ENCODE measurements around the gene EARS2.

EARS2 gene

DNA sequence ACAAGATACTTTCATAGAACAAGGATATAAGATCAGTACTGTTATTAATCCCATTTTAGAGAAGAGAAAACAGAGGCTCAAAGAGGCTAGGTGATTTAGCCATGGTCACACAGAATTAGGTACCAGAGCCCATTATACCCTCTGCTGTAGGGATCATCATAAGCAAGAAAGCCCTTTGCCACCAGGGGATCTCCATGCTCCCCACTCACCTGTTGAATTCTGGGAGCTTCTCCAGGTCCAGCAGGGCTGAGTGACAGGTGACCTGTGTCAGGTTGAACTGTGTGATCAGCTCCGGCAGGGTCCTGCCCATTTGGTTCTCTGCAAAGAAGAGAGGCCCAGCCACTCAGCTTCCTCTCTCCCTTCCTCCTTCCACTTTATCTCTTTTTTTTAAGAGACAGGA is 24.7 kb downstream of the EARS2 start:
- no peak for DNase-seq (ENCODE audit: low spot score in 2 of 2)
- ATAC-seq (replicated peaks; ENCODE audit: extremely low read depth, poor library complexity, severe bottlenecking), result no peak
- Mint-ChIP-seq H3K9me3 (no peaks in the 10 kb centered on the region), H3K27ac (ENCODE audit: low read depth) (no peak overlapping the region), H3K27me3 (no peaks in the 10 kb centered on the region), H3K4me1 (no peaks in the 10 kb centered on the region), H3K36me3 (ENCODE audit: insufficient read depth) (peaks cover 17% of the 10 kb centered on the region), H3K4me3 (no peak overlapping the region)

DNA sequence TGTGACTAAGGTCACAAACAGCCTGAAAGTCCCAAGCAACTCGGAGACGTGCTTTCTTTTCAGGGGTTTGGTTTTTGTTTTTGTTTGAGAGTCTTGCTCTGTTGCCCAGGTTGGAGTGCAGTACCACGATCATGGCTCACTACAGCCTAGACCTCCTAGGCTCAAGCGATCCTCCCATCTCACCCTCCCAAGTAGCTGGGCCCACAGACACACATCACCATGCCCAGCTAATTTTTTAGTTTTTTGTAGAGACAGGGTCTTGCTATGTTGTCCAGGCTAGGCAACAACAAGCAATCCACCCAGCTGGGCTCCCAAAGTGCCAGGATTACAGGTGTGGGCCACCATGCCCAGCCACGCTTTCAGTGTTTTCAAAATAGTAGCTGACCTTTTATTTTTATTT is 27.1 kb downstream of the EARS2 start:
- H3K4me1 Mint-ChIP-seq, result no peaks in the 10 kb centered on the region
- peaks cover 22% of the 10 kb centered on the region for H3K36me3 Mint-ChIP-seq (ENCODE audit: insufficient read depth)
- H3K27ac Mint-ChIP-seq (ENCODE audit: low read depth), result no peak overlapping the region
- no peak overlapping the region for H3K4me3 Mint-ChIP-seq
- no peaks in the 10 kb centered on the region for H3K9me3 Mint-ChIP-seq
- DNase-seq (ENCODE audit: low spot score in 2 of 2) (no peak), ATAC-seq (replicated peaks; ENCODE audit: extremely low read depth, poor library complexity, severe bottlenecking) (no peak)
- H3K27me3 Mint-ChIP-seq, result no peaks in the 10 kb centered on the region

DNA sequence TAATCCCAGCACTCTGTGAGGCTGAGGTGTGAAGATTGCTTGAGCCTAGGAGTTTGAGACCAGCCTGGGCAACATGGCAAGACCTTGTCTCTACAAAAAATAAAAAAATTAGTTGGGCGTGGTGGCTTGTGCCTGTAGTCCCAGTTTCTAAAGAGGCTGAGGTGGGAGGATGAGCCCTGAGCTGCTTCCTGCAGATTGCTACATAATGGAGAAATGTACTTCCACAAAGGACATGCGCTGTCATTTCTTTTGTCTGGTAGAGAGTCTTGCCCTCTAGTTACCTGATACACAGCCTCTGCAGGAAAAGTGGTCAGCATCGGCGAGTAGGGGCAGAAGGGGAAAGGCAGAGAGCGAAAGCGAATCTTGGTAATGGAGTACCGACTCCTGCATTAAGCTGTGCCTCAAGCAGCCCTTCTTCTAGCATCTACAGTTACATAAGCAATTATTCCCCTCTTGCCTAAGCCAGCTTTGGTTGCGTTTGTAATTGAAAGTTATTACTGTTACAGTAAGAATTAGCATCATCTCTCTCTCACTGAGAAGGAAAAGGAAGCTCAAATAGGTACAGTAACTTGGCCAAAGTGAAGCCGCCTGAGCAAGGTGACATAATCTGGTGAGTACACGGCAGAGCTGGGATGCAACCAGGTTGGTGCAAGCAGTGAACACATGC is 28.4 kb downstream of the EARS2 start:
- Mint-ChIP-seq H3K36me3 (ENCODE audit: insufficient read depth) (peaks cover 24% of the 10 kb centered on the region), H3K27me3 (no peaks in the 10 kb centered on the region), H3K27ac (ENCODE audit: low read depth) (no peak overlapping the region), H3K9me3 (no peaks in the 10 kb centered on the region), H3K4me3 (no peak overlapping the region), H3K4me1 (no peaks in the 10 kb centered on the region)
- ATAC-seq (replicated peaks; ENCODE audit: extremely low read depth, poor library complexity, severe bottlenecking), result no peak
- DNase-seq (ENCODE audit: low spot score in 2 of 2), result no peak

DNA sequence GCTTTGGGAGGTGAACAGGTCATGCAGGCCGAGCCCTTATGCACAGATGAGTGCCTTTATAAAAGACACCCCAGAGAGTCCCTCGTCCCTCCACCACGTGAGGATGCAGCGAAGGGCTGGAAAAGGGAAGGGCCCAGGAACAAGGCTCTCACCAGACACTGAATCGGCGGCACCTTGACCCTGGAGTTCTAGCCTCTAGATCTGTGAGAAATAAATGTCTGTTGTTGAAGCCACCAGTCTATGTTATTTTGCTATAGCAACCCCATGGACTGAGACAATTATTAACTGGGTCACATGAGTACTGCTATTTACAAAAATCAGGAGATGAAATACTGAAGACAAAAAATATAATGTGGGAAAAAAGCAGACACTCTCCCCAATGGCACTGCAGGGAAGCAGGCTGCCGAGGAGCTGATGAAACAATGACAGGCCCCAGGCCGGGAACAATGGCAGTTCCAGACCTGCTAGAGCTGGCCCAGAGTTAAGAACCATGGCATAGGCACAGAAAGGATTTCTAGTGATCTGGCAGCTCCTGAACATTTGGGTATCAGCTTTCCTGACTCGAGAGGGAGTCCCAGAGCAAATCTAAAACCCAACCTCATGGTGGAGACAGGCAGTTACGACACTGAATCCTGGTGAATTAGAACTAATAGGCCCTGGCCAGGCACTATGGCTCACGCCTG is 29.0 kb downstream of the EARS2 start:
- no peaks in the 10 kb centered on the region for H3K27me3 Mint-ChIP-seq
- ATAC-seq (replicated peaks; ENCODE audit: extremely low read depth, poor library complexity, severe bottlenecking) (no peak), DNase-seq (ENCODE audit: low spot score in 2 of 2) (no peak)
- H3K4me1 Mint-ChIP-seq, result no peaks in the 10 kb centered on the region
- peaks cover 21% of the 10 kb centered on the region for H3K36me3 Mint-ChIP-seq (ENCODE audit: insufficient read depth)
- H3K4me3 Mint-ChIP-seq, result no peak overlapping the region
- H3K9me3 Mint-ChIP-seq, result no peaks in the 10 kb centered on the region
- H3K27ac Mint-ChIP-seq (ENCODE audit: low read depth), result no peak overlapping the region

DNA sequence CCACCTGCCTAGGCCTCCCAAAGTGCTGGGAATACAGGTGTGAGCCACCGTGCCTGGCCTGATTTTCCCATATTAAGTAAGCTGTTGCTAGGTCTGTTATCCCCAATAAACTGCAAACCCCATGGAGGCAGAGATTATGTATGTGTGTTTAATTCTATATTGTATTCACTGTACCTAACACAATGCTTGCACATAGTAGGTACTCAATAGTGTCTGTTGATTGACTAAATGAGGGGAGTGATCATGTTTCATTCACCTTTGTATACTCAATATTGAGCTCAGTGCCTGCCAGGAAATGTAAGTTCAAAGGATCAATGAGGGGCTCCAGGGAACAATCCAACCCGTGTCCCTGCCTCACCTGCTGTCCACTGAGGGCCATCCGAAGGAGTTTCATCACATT is 32.3 kb downstream of the EARS2 start:
- DNase-seq (ENCODE audit: low spot score in 2 of 2) (no peak), ATAC-seq (replicated peaks; ENCODE audit: extremely low read depth, poor library complexity, severe bottlenecking) (no peak)
- H3K9me3 Mint-ChIP-seq, result no peaks in the 10 kb centered on the region
- H3K4me3 Mint-ChIP-seq, result no peak overlapping the region
- H3K36me3 Mint-ChIP-seq (ENCODE audit: insufficient read depth), result peaks cover 23% of the 10 kb centered on the region
- no peak overlapping the region for H3K27ac Mint-ChIP-seq (ENCODE audit: low read depth)
- no peaks in the 10 kb centered on the region for H3K4me1 Mint-ChIP-seq
- no peaks in the 10 kb centered on the region for H3K27me3 Mint-ChIP-seq

DNA sequence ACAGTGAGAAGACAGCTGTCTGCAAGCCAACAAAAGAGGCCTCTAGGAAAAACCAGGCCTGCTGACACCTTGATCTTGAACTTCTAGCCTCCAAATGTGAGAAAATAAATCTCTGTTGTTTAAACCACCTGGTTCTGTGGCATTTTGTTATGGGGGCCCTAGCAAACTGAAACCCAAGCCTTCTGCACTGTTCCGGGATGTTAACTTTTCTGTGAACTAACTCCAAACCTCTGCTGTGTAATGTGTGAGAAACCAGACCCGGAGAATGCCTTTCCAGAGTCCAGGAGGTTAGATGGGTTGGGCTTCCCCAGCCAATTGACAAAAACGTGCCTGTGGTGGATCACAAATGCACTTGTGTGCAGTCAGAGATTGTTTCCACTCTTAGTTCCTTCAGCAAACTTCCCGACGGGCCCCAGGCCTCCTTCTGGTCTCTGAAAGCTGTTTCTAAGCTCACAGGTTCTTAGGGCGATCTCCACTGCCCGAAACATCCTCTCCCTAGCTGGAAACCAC is 33.2 kb downstream of the EARS2 start:
- H3K36me3 Mint-ChIP-seq (ENCODE audit: insufficient read depth), result peaks cover 26% of the 10 kb centered on the region
- H3K4me1 Mint-ChIP-seq, result no peaks in the 10 kb centered on the region
- no peak overlapping the region for H3K4me3 Mint-ChIP-seq
- H3K27ac Mint-ChIP-seq (ENCODE audit: low read depth), result peak overlapping the region; percentile 72
- DNase-seq (ENCODE audit: low spot score in 2 of 2) (no peak), ATAC-seq (replicated peaks; ENCODE audit: extremely low read depth, poor library complexity, severe bottlenecking) (no peak)
- H3K9me3 Mint-ChIP-seq, result no peaks in the 10 kb centered on the region
- H3K27me3 Mint-ChIP-seq, result no peaks in the 10 kb centered on the region

DNA sequence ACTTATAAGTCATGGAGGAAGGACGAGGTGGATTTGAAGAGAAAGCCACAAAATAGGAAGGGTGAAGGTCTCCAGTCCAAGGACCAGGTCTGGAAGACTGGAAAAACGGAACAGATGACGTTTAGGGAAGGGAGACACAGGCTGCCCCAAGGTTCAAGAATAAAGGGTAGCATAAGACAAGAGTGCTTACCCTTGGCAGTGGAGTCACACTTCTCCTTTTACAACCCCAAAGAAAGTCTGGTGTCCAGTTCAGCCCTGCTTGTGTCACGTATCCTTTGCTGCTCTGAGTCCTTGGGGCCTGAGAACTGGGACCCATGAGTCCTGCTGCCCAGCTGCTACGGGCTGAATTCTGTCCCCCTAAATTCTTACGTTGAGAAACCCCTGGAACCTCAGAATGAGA is 33.8 kb downstream of the EARS2 start:
- Mint-ChIP-seq H3K9me3 (no peaks in the 10 kb centered on the region), H3K4me3 (no peak overlapping the region), H3K27ac (ENCODE audit: low read depth) (no peak overlapping the region), H3K4me1 (peaks cover 3% of the 10 kb centered on the region), H3K27me3 (no peaks in the 10 kb centered on the region), H3K36me3 (ENCODE audit: insufficient read depth) (peaks cover 25% of the 10 kb centered on the region)
- DNase-seq (ENCODE audit: low spot score in 2 of 2) (no peak), ATAC-seq (replicated peaks; ENCODE audit: extremely low read depth, poor library complexity, severe bottlenecking) (no peak)

DNA sequence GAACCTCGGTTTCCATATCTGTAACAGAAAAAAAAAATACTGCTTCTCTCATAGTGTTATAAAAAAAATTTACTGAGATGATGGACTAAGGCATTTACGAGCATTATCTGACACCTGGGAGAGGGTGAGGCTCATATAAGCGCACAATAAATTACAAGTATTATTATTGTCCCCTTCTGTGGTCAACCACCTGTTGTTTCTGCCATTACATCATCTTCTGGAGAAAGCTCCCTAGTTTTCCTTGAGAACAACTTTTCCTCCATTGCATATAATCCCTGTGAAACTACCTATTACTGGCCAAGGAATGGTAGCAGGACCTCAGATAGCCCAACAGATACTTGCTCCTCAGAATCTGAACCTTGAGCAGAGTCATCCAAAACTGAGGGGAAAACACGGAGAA is 35.2 kb downstream of the EARS2 start:
- Mint-ChIP-seq H3K9me3 (no peaks in the 10 kb centered on the region), H3K27me3 (no peaks in the 10 kb centered on the region), H3K36me3 (ENCODE audit: insufficient read depth) (peaks cover 24% of the 10 kb centered on the region), H3K4me3 (no peak overlapping the region), H3K27ac (ENCODE audit: low read depth) (no peak overlapping the region), H3K4me1 (peaks cover 6% of the 10 kb centered on the region)
- ATAC-seq (replicated peaks; ENCODE audit: extremely low read depth, poor library complexity, severe bottlenecking) (no peak), DNase-seq (ENCODE audit: low spot score in 2 of 2) (no peak)

DNA sequence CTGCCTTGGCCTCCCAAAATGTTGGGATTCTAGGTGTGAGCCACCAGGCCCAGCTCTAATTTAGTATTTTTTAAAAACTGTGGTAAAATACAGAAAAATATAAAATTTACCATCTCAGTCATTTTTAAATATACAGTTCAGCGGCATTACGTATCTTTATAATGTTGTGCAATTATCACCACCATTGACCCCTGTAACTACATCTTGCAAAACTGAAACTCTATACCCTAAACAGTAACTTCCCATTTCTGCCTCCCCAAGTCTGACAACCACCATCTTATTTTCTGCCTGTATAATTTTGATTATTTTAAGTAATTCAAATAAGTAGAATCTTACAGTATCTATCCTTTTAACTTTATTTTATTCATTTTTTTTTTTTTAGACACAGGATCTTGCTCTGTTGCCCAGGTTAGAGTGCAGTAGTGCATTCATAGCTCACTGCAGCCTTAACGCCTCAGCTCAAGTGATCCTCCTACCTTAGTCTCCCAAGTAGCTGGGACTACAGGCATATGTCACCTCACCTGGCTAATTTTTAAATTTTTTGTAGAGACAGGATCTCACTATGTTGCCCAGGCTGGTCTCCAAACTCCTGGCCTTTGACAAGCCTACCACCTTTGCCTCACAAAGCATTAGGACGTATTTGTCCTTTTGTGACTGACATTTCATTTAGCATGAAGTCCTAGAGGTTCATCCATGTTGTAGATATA is 36.0 kb downstream of the EARS2 start:
- no peak overlapping the region for H3K4me3 Mint-ChIP-seq
- ATAC-seq (replicated peaks; ENCODE audit: extremely low read depth, poor library complexity, severe bottlenecking), result no peak
- H3K4me1 Mint-ChIP-seq, result peaks cover 13% of the 10 kb centered on the region
- no peak overlapping the region for H3K27ac Mint-ChIP-seq (ENCODE audit: low read depth)
- no peaks in the 10 kb centered on the region for H3K27me3 Mint-ChIP-seq
- H3K36me3 Mint-ChIP-seq (ENCODE audit: insufficient read depth), result peaks cover 20% of the 10 kb centered on the region
- H3K9me3 Mint-ChIP-seq, result no peaks in the 10 kb centered on the region
- no peak for DNase-seq (ENCODE audit: low spot score in 2 of 2)

DNA sequence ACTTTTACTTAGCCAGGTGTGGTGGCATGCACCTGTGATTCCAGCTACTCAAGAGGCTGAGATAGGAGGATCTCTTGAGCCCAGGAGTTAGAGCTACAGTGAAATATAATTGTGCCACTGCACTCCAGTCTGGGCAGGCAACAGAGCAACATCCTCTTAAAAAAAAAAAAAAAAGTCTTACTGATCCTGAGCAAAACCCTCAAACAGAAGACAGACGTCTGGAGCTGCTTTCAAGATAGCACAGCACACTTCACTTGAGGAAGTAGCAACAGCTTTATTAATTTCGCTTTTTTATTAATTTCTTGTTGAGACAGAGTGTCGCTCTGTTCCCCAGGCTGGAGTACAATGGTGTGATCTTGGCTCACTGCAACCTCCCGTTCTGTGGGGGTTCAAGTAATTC is 36.6 kb downstream of the EARS2 start:
- Mint-ChIP-seq H3K27ac (ENCODE audit: low read depth) (no peak overlapping the region), H3K4me3 (no peak overlapping the region), H3K36me3 (ENCODE audit: insufficient read depth) (peaks cover 21% of the 10 kb centered on the region), H3K27me3 (no peaks in the 10 kb centered on the region), H3K4me1 (peaks cover 19% of the 10 kb centered on the region), H3K9me3 (no peaks in the 10 kb centered on the region)
- ATAC-seq (replicated peaks; ENCODE audit: extremely low read depth, poor library complexity, severe bottlenecking) (no peak), DNase-seq (ENCODE audit: low spot score in 2 of 2) (no peak)

DNA sequence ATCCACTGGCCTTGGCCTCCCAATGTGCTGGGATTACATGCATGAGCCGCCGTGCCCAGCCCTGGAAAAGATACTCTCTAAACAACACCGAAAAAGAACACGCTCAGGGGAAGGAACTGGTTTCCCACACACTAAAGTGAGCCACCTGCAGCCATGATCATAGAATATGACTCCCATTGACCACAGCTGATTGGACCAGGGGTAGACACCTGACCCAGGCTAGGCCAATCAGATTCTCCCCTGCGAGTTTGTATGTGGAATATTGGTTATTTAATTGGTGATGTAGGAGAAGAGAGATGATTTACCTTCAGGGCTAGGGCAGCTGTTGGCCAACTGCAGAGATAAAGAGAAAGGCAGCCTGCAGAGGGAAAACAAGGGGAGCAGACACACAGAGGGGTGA is 37.9 kb downstream of the EARS2 start:
- H3K27ac Mint-ChIP-seq (ENCODE audit: low read depth), result no peak overlapping the region
- H3K27me3 Mint-ChIP-seq, result no peaks in the 10 kb centered on the region
- no peak overlapping the region for H3K4me3 Mint-ChIP-seq
- DNase-seq (ENCODE audit: low spot score in 2 of 2) (no peak), ATAC-seq (replicated peaks; ENCODE audit: extremely low read depth, poor library complexity, severe bottlenecking) (no peak)
- peaks cover 30% of the 10 kb centered on the region for H3K4me1 Mint-ChIP-seq
- no peaks in the 10 kb centered on the region for H3K9me3 Mint-ChIP-seq
- peaks cover 19% of the 10 kb centered on the region for H3K36me3 Mint-ChIP-seq (ENCODE audit: insufficient read depth)

DNA sequence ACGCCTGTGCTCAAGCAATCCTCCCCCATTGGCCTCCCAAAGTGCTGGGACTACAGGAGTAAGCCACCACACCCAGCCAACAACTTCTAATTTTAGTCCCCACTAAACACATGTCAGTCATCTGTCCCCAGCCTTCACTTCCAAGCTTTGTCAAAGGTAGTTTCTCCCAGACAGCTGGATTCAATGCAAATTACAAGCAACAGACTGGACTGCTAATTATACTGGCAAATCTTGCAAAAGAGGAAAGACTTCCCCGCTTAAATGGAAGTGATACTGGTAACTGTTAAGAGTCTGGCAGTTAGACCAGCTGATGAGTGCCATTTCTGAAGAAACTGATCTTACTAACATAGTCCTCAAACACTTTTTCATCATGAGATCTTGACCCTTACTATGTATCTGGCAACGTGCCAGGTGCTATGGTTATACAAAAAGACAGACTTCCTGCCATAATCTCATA is 38.7 kb downstream of the EARS2 start:
- H3K9me3 Mint-ChIP-seq, result no peaks in the 10 kb centered on the region
- peaks cover 32% of the 10 kb centered on the region for H3K4me1 Mint-ChIP-seq
- no peak for ATAC-seq (replicated peaks; ENCODE audit: extremely low read depth, poor library complexity, severe bottlenecking)
- peak overlapping the region; percentile 78 for H3K27ac Mint-ChIP-seq (ENCODE audit: low read depth)
- H3K4me3 Mint-ChIP-seq, result no peak overlapping the region
- peaks cover 13% of the 10 kb centered on the region for H3K36me3 Mint-ChIP-seq (ENCODE audit: insufficient read depth)
- DNase-seq (ENCODE audit: low spot score in 2 of 2), result no peak
- H3K27me3 Mint-ChIP-seq, result no peaks in the 10 kb centered on the region
